HG02798 (cell line): ENCODE measurements around the gene IQCK.
"Not testable (repeated sequence)": the region's sequence is repeated elsewhere in the genome, so short reads cannot be mapped to it uniquely, and the experiment has no call there.

ENCODE experiments used
- ATAC-seq: cut with Tn5 transposase; IDR thresholded peaks from one replicate; pipeline ENCODE4 v1.9.1; 2021; ENCODE audit warnings: mild to moderate bottlenecking; ENCODE audit not compliant: unreplicated experiment, poor library complexity

IQCK gene

GRCh38 chr16:19717741-19718623, at the start of gene IQCK, which contains the start of gene KNOP1:
TSS of gene IQCK (plus strand) at chr16:19718271. CDS start at chr16:19718307, 36 bp downstream.
TSS of gene KNOP1 (minus strand) at chr16:19718227. CDS start at chr16:19715035, 3,192 bp downstream.
- peak; percentile 97 for ATAC-seq

GRCh38 chr16:19672378-19672777, 45.7 kb upstream of the IQCK start:
- no peak for ATAC-seq

GRCh38 chr16:19674485-19674884, 43.6 kb upstream of the IQCK start:
- ATAC-seq, result no peak

- no peak for ATAC-seq
Observed at GRCh38 chr16:19677402-19677801, 40.7 kb upstream of the IQCK start.

GRCh38 chr16:19678804-19679203, 39.3 kb upstream of the IQCK start:
- ATAC-seq, result no peak

GRCh38 chr16:19679281-19679680, 38.8 kb upstream of the IQCK start:
- ATAC-seq, result not testable (repeated sequence)

GRCh38 chr16:19680881-19681340, 37.2 kb upstream of the IQCK start:
- ATAC-seq, result no peak

GRCh38 chr16:19681637-19682036, 36.4 kb upstream of the IQCK start:
- no peak for ATAC-seq

GRCh38 chr16:19683453-19684236, 34.4 kb upstream of the IQCK start:
- no peak for ATAC-seq

GRCh38 chr16:19685176-19685575, 32.9 kb upstream of the IQCK start:
- ATAC-seq, result no peak

GRCh38 chr16:19687279-19687678, 30.8 kb upstream of the IQCK start:
- no peak for ATAC-seq

GRCh38 chr16:19688396-19689024, 29.6 kb upstream of the IQCK start:
- ATAC-seq, result no peak

- no peak for ATAC-seq
Observed at GRCh38 chr16:19689342-19689741, 28.7 kb upstream of the IQCK start.

- no peak for ATAC-seq
Observed at GRCh38 chr16:19690196-19690595, 27.9 kb upstream of the IQCK start.

GRCh38 chr16:19691161-19691711, 26.8 kb upstream of the IQCK start:
- ATAC-seq, result no peak

- ATAC-seq, result no peak
Observed at GRCh38 chr16:19694989-19695388, 23.1 kb upstream of the IQCK start.

- no peak for ATAC-seq
Observed at GRCh38 chr16:19696328-19696727, 21.7 kb upstream of the IQCK start.

- no peak for ATAC-seq
Observed at GRCh38 chr16:19696961-19697360, 21.1 kb upstream of the IQCK start.

GRCh38 chr16:19697756-19698318, 20.2 kb upstream of the IQCK start:
- ATAC-seq, result no peak
